Measurements from ENCODE around the gene AIRE. TPM values are rescaled to one million over a fixed set of nuclear protein-coding genes. Genes with fewer than 3 reads are reported as not detected.
A peak's percentile ranks its signal among the peaks of the same experiment; 100 is the strongest.

AIRE gene
- total RNA-seq, 2 donors from 2014 or later: not detected

GRCh38 chr21:44347911-44348451, 62.3 kb downstream of the AIRE start:
- Histone ChIP-seq H3K27ac (no peak overlapping the region), H3K4me1 (replicated peaks) (peaks cover 10% of the 10 kb centered on the region), H3K27me3 (replicated peaks; ENCODE audit: insufficient read depth) (peaks cover 14% of the 10 kb centered on the region), H3K9me3 (no peaks in the 10 kb centered on the region), H3K36me3 (no peaks in the 10 kb centered on the region), H3K4me3 (no peak overlapping the region)
- 26% methylated on average over 22 of the region's 22 CpGs for WGBS
- DNase-seq (ENCODE audit: low spot score): peak; percentile 60
- no peak for TF ChIP-seq POLR2A (IDR thresholded peaks at IDR 0.05)
- peak; percentile 68 for TF ChIP-seq POLR2AphosphoS5 (IDR thresholded peaks at IDR 0.05)
- intact Hi-C loops (cut with DNase I): no loop called here

Small RNAs within 50 kb of the gene (small RNA-seq; reads per million reads assigned to genes)
- 0 reads per million in 2 donors for gene AP001059.3

Other genes starting within 250 kb of the AIRE start
- gene PWP2, start 178.5 kb upstream of the AIRE start, total RNA-seq: 10 to 100 TPM; 10.7 to 14.9 TPM
- gene GATD3, start 152.2 kb upstream of the AIRE start, total RNA-seq: 10 to 100 TPM in 1 of 2 donors, 1 to 10 TPM in 1; 4.7 to 45.7 TPM
- 1 to 10 TPM; 3.4 to 3.7 TPM for gene ICOSLG, start 44.9 kb upstream of the AIRE start, total RNA-seq
- not detected for gene DNMT3L, start 24.0 kb upstream of the AIRE start, total RNA-seq
- gene PFKL, start 14.2 kb downstream of the AIRE start, total RNA-seq: 100 to 1,000 TPM in 1 of 2 donors, 10 to 100 TPM in 1; 99.4 to 235 TPM
- 10 to 100 TPM; 62.5 to 71.3 TPM for gene CFAP410, start 53.5 kb downstream of the AIRE start, total RNA-seq
- 1 to 10 TPM; 1.6 to 2.7 TPM for gene TRPM2, start 67.7 kb downstream of the AIRE start, total RNA-seq
- gene LRRC3, start 169.6 kb downstream of the AIRE start, total RNA-seq: 1 to 10 TPM; 1.6 to 7.1 TPM